ENCODE results near the gene MFSD1.

MFSD1 gene

GRCh38 chr3:158775426-158776410 lies 26.1 kb upstream of the MFSD1 start:
- Histone ChIP-seq H3K9me3 (ENCODE audit: control extremely low read depth in 1 of 5, control insufficient read depth in 4 of 5, insufficient read depth in 2 of 5, low read depth in 1 of 5, low read length in 4 of 5) (no peaks in the 10 kb centered on the region), H3K36me3 (ENCODE audit: control insufficient read depth in 4 of 4, insufficient read depth in 4 of 4, low read length in 3 of 4) (no peaks in the 10 kb centered on the region), H3K4me1 (ENCODE audit: control extremely low read depth in 1 of 4, control insufficient read depth in 4 of 4, insufficient read depth in 4 of 4, low read length in 3 of 4) (no peaks in the 10 kb centered on the region), H3K27me3 (replicated peaks in 2 of 5; ENCODE audit: control insufficient read depth in 4 of 5, insufficient read depth in 5 of 5, low read length in 4 of 5) (no peaks in the 10 kb centered on the region), H3K4me3 (ENCODE audit: control insufficient read depth in 1 of 7, extremely low read depth in 1 of 7, insufficient read depth in 4 of 7, low read depth in 2 of 7, low read length in 6 of 7) (no peak overlapping the region), H3K27ac (ENCODE audit: insufficient read depth in 1 of 2, low read depth in 1 of 2, low read length in 2 of 2, poor library complexity in 1 of 2, severe bottlenecking in 2 of 2) (no peak overlapping the region)
- 95% methylated on average over 2 of the region's 3 CpGs for WGBS (ENCODE audit: insufficient coverage)
- DNase-seq, result no peak
- ChIA-PET POLR2A (no interaction called here), CTCF (no interaction called here)

- DNase-seq, result no peak
- no peaks in the 10 kb centered on the region for H3K4me1 ChIP-seq (ENCODE audit: control extremely low read depth in 1 of 4, control insufficient read depth in 4 of 4, insufficient read depth in 4 of 4, low read length in 3 of 4)
- no peak overlapping the region for H3K27ac ChIP-seq (ENCODE audit: insufficient read depth in 1 of 2, low read depth in 1 of 2, low read length in 2 of 2, poor library complexity in 1 of 2, severe bottlenecking in 2 of 2)
- ChIA-PET POLR2A (no interaction called here), CTCF (interaction anchor here (1.3 to 2.7 kb wide), 4 partner anchors 13 to 49 kb away, joined by 6 to 14 read pairs (median 10); partner anchors contain the start of gene MFSD1)
- WGBS (ENCODE audit: insufficient coverage), result 96% methylated on average over 7 of the region's 7 CpGs
- no peak overlapping the region for H3K4me3 ChIP-seq (ENCODE audit: control insufficient read depth in 1 of 7, extremely low read depth in 1 of 7, insufficient read depth in 4 of 7, low read depth in 2 of 7, low read length in 6 of 7)
- H3K27me3 ChIP-seq (replicated peaks in 2 of 5; ENCODE audit: control insufficient read depth in 4 of 5, insufficient read depth in 5 of 5, low read length in 4 of 5), result no peaks in the 10 kb centered on the region
- no peaks in the 10 kb centered on the region for H3K9me3 ChIP-seq (ENCODE audit: control extremely low read depth in 1 of 5, control insufficient read depth in 4 of 5, insufficient read depth in 2 of 5, low read depth in 1 of 5, low read length in 4 of 5)
- H3K36me3 ChIP-seq (ENCODE audit: control insufficient read depth in 4 of 4, insufficient read depth in 4 of 4, low read length in 3 of 4), result no peaks in the 10 kb centered on the region
These were observed 25.3 kb upstream of the MFSD1 start for GRCh38 chr3:158776531-158776930.

- no peaks in the 10 kb centered on the region for H3K4me1 ChIP-seq (ENCODE audit: control extremely low read depth in 1 of 4, control insufficient read depth in 4 of 4, insufficient read depth in 4 of 4, low read length in 3 of 4)
- H3K9me3 ChIP-seq (ENCODE audit: control extremely low read depth in 1 of 5, control insufficient read depth in 4 of 5, insufficient read depth in 2 of 5, low read depth in 1 of 5, low read length in 4 of 5), result no peaks in the 10 kb centered on the region
- H3K27ac ChIP-seq (ENCODE audit: insufficient read depth in 1 of 2, low read depth in 1 of 2, low read length in 2 of 2, poor library complexity in 1 of 2, severe bottlenecking in 2 of 2), result no peak overlapping the region
- no peaks in the 10 kb centered on the region for H3K36me3 ChIP-seq (ENCODE audit: control insufficient read depth in 4 of 4, insufficient read depth in 4 of 4, low read length in 3 of 4)
- no peak for DNase-seq
- ChIA-PET CTCF (interaction anchor here (1.3 to 2.7 kb wide), 6 partner anchors 12 to 119 kb away, joined by 4 to 14 read pairs (median 7); partner anchors contain the start of gene MFSD1), POLR2A (no interaction called here)
- H3K27me3 ChIP-seq (replicated peaks in 2 of 5; ENCODE audit: control insufficient read depth in 4 of 5, insufficient read depth in 5 of 5, low read length in 4 of 5), result no peaks in the 10 kb centered on the region
- no peak overlapping the region for H3K4me3 ChIP-seq (ENCODE audit: control insufficient read depth in 1 of 7, extremely low read depth in 1 of 7, insufficient read depth in 4 of 7, low read depth in 2 of 7, low read length in 6 of 7)
- WGBS (ENCODE audit: insufficient coverage), result 94% methylated on average over 3 of the region's 3 CpGs
These were observed 24.5 kb upstream of the MFSD1 start for GRCh38 chr3:158777161-158777873.

GRCh38 chr3:158780766-158781165 lies 21.1 kb upstream of the MFSD1 start:
- CTCF ChIA-PET, result interaction anchor here (0.6 to 1.6 kb wide), 4 partner anchors 9 to 1253 kb away, joined by 3 to 6 read pairs (median 4); no protein-coding TSS in a partner anchor
- DNase-seq, result no peak
- Histone ChIP-seq H3K27ac (ENCODE audit: insufficient read depth in 1 of 2, low read depth in 1 of 2, low read length in 2 of 2, poor library complexity in 1 of 2, severe bottlenecking in 2 of 2) (no peak overlapping the region), H3K4me3 (ENCODE audit: control insufficient read depth in 1 of 7, extremely low read depth in 1 of 7, insufficient read depth in 4 of 7, low read depth in 2 of 7, low read length in 6 of 7) (no peak overlapping the region), H3K36me3 (ENCODE audit: control insufficient read depth in 4 of 4, insufficient read depth in 4 of 4, low read length in 3 of 4) (no peaks in the 10 kb centered on the region), H3K4me1 (ENCODE audit: control extremely low read depth in 1 of 4, control insufficient read depth in 4 of 4, insufficient read depth in 4 of 4, low read length in 3 of 4) (no peaks in the 10 kb centered on the region), H3K9me3 (ENCODE audit: control extremely low read depth in 1 of 5, control insufficient read depth in 4 of 5, insufficient read depth in 2 of 5, low read depth in 1 of 5, low read length in 4 of 5) (no peaks in the 10 kb centered on the region), H3K27me3 (replicated peaks in 2 of 5; ENCODE audit: control insufficient read depth in 4 of 5, insufficient read depth in 5 of 5, low read length in 4 of 5) (no peaks in the 10 kb centered on the region)
- WGBS (ENCODE audit: insufficient coverage), result no CpG with 5 or more reads among the region's 1 CpG
- POLR2A ChIA-PET, result no interaction called here

- ChIA-PET POLR2A (no interaction called here), CTCF (interaction anchor here (1.6 kb wide), 1 partner anchor 8 kb away, joined by 5 read pairs; no protein-coding TSS in a partner anchor)
- Histone ChIP-seq H3K9me3 (ENCODE audit: control extremely low read depth in 1 of 5, control insufficient read depth in 4 of 5, insufficient read depth in 2 of 5, low read depth in 1 of 5, low read length in 4 of 5) (no peaks in the 10 kb centered on the region), H3K27me3 (replicated peaks in 2 of 5; ENCODE audit: control insufficient read depth in 4 of 5, insufficient read depth in 5 of 5, low read length in 4 of 5) (no peaks in the 10 kb centered on the region), H3K4me3 (ENCODE audit: control insufficient read depth in 1 of 7, extremely low read depth in 1 of 7, insufficient read depth in 4 of 7, low read depth in 2 of 7, low read length in 6 of 7) (no peak overlapping the region), H3K4me1 (ENCODE audit: control extremely low read depth in 1 of 4, control insufficient read depth in 4 of 4, insufficient read depth in 4 of 4, low read length in 3 of 4) (no peaks in the 10 kb centered on the region), H3K36me3 (ENCODE audit: control insufficient read depth in 4 of 4, insufficient read depth in 4 of 4, low read length in 3 of 4) (no peaks in the 10 kb centered on the region), H3K27ac (ENCODE audit: insufficient read depth in 1 of 2, low read depth in 1 of 2, low read length in 2 of 2, poor library complexity in 1 of 2, severe bottlenecking in 2 of 2) (no peak overlapping the region)
- WGBS (ENCODE audit: insufficient coverage), result 100% methylated on average over 1 of the region's 2 CpGs
- DNase-seq, result no peak
These were observed 20.7 kb upstream of the MFSD1 start for GRCh38 chr3:158781191-158781590.

- ChIA-PET CTCF (no interaction called here), POLR2A (no interaction called here)
- Histone ChIP-seq H3K27ac (ENCODE audit: insufficient read depth in 1 of 2, low read depth in 1 of 2, low read length in 2 of 2, poor library complexity in 1 of 2, severe bottlenecking in 2 of 2) (no peak overlapping the region), H3K4me1 (ENCODE audit: control extremely low read depth in 1 of 4, control insufficient read depth in 4 of 4, insufficient read depth in 4 of 4, low read length in 3 of 4) (no peaks in the 10 kb centered on the region), H3K27me3 (replicated peaks in 2 of 5; ENCODE audit: control insufficient read depth in 4 of 5, insufficient read depth in 5 of 5, low read length in 4 of 5) (no peaks in the 10 kb centered on the region), H3K9me3 (ENCODE audit: control extremely low read depth in 1 of 5, control insufficient read depth in 4 of 5, insufficient read depth in 2 of 5, low read depth in 1 of 5, low read length in 4 of 5) (no peaks in the 10 kb centered on the region), H3K36me3 (ENCODE audit: control insufficient read depth in 4 of 4, insufficient read depth in 4 of 4, low read length in 3 of 4) (no peaks in the 10 kb centered on the region), H3K4me3 (ENCODE audit: control insufficient read depth in 1 of 7, extremely low read depth in 1 of 7, insufficient read depth in 4 of 7, low read depth in 2 of 7, low read length in 6 of 7) (no peak overlapping the region)
- no peak for DNase-seq
- no CpG with 5 or more reads among the region's 1 CpG for WGBS (ENCODE audit: insufficient coverage)
These were observed 20.0 kb upstream of the MFSD1 start for GRCh38 chr3:158781849-158782248.

Measured in common myeloid progenitor, CD34-positive (primary cell).